ENCODE measurements around the gene WFS1. TPM values are rescaled to one million over a fixed set of nuclear protein-coding genes. Genes with fewer than 3 reads are reported as not detected.

The WFS1 gene
- total RNA-seq, 1 donor: 17.0 TPM

- H2AFZ ChIP-seq (ENCODE audit: low read length): no peak overlapping the region
- H3K27ac ChIP-seq (ENCODE audit: low read depth, low read length): no peak overlapping the region
- H3K4me1 ChIP-seq (ENCODE audit: insufficient read depth, low read length): no peaks in the 10 kb centered on the region
- DNase-seq (ENCODE audit: insufficient read length, low spot score, missing footprints): no peak
- H3K79me2 ChIP-seq (ENCODE audit: insufficient read depth, low read length): no peaks in the 10 kb centered on the region
- H3K9me3 ChIP-seq (ENCODE audit: low read depth, low read length): no peaks in the 10 kb centered on the region
- no peaks in the 10 kb centered on the region for H3K36me3 ChIP-seq (ENCODE audit: insufficient read depth, low read length)
- H3K4me3 ChIP-seq (ENCODE audit: insufficient read depth, low read length): no peak overlapping the region
- H4K20me1 ChIP-seq (ENCODE audit: insufficient read depth, low read length): no peaks in the 10 kb centered on the region
- no peak for TF ChIP-seq CTCF (IDR thresholded peaks at IDR 0.05; ENCODE audit: extremely low read depth, low read depth, low read length)
- H3K4me2 ChIP-seq (ENCODE audit: insufficient read depth, low read length): no peak overlapping the region
- H3K27me3 ChIP-seq (ENCODE audit: insufficient read depth, low read length): peaks cover 3% of the 10 kb centered on the region
Measured at GRCh38 chr4:6227412-6228157, 42.1 kb upstream of the WFS1 start.

GRCh38 chr4:6228158-6229067, 41.2 kb upstream of the WFS1 start:
- no peaks in the 10 kb centered on the region for H3K36me3 ChIP-seq (ENCODE audit: insufficient read depth, low read length)
- no peak for DNase-seq (ENCODE audit: insufficient read length, low spot score, missing footprints)
- H3K27ac ChIP-seq (ENCODE audit: low read depth, low read length): no peak overlapping the region
- H3K9me3 ChIP-seq (ENCODE audit: low read depth, low read length): no peaks in the 10 kb centered on the region
- H3K27me3 ChIP-seq (ENCODE audit: insufficient read depth, low read length): no peaks in the 10 kb centered on the region
- H4K20me1 ChIP-seq (ENCODE audit: insufficient read depth, low read length): no peaks in the 10 kb centered on the region
- H3K4me2 ChIP-seq (ENCODE audit: insufficient read depth, low read length): no peak overlapping the region
- H3K4me3 ChIP-seq (ENCODE audit: insufficient read depth, low read length): no peak overlapping the region
- no peaks in the 10 kb centered on the region for H3K79me2 ChIP-seq (ENCODE audit: insufficient read depth, low read length)
- H3K4me1 ChIP-seq (ENCODE audit: insufficient read depth, low read length): no peaks in the 10 kb centered on the region
- H2AFZ ChIP-seq (ENCODE audit: low read length): no peak overlapping the region
- TF ChIP-seq CTCF (IDR thresholded peaks at IDR 0.05; ENCODE audit: extremely low read depth, low read depth, low read length): no peak

- Histone ChIP-seq H4K20me1 (ENCODE audit: insufficient read depth, low read length) (no peaks in the 10 kb centered on the region), H3K4me3 (ENCODE audit: insufficient read depth, low read length) (no peak overlapping the region), H3K4me1 (ENCODE audit: insufficient read depth, low read length) (no peaks in the 10 kb centered on the region), H3K27ac (ENCODE audit: low read depth, low read length) (no peak overlapping the region), H3K27me3 (ENCODE audit: insufficient read depth, low read length) (no peaks in the 10 kb centered on the region), H3K4me2 (ENCODE audit: insufficient read depth, low read length) (no peak overlapping the region), H3K79me2 (ENCODE audit: insufficient read depth, low read length) (no peaks in the 10 kb centered on the region), H2AFZ (ENCODE audit: low read length) (no peak overlapping the region), H3K9me3 (ENCODE audit: low read depth, low read length) (no peaks in the 10 kb centered on the region), H3K36me3 (ENCODE audit: insufficient read depth, low read length) (no peaks in the 10 kb centered on the region)
- no peak for TF ChIP-seq CTCF (IDR thresholded peaks at IDR 0.05; ENCODE audit: extremely low read depth, low read depth, low read length)
- no peak for DNase-seq (ENCODE audit: insufficient read length, low spot score, missing footprints)
Measured at GRCh38 chr4:6229095-6229494, 40.6 kb upstream of the WFS1 start.

All from osteoblast (primary cell).